Measurements from ENCODE around the gene PXMP2. TPM values are rescaled to one million over a fixed set of nuclear protein-coding genes. Genes with fewer than 3 reads are reported as not detected.
"Not testable (repeated sequence)": the region's sequence is repeated elsewhere in the genome, so short reads cannot be mapped to it uniquely, and the experiment has no call there.

PXMP2 gene
- total RNA-seq, 1 donor from 2014 or later: 9.0 TPM

GRCh38 chr12:132690112-132690511 lies 2.7 kb downstream of the PXMP2 start:
- Histone ChIP-seq H3K9me3 (ENCODE audit: insufficient read depth, low read depth, low read length) (no peaks in the 10 kb centered on the region), H4K20me1 (ENCODE audit: insufficient read depth, low read length) (peaks cover 14% of the 10 kb centered on the region), H3K36me3 (ENCODE audit: insufficient read depth, low read length) (no peaks in the 10 kb centered on the region), H3K79me2 (ENCODE audit: insufficient read depth, low read length) (peaks cover 19% of the 10 kb centered on the region), H3K4me3 (ENCODE audit: insufficient read depth, low read depth, low read length) (no peak overlapping the region), H2AFZ (ENCODE audit: low read depth, low read length) (no peak overlapping the region), H3K27ac (ENCODE audit: low read depth, low read length) (no peak overlapping the region), H3K27me3 (ENCODE audit: insufficient read depth, low read length) (no peaks in the 10 kb centered on the region), H3K9ac (ENCODE audit: low read length) (no peak overlapping the region), H3K4me1 (ENCODE audit: insufficient read depth, low read length) (peaks cover 2% of the 10 kb centered on the region), H3K4me2 (ENCODE audit: low read length) (no peak overlapping the region)
- Mint-ChIP-seq H3K9me3 (ENCODE audit: unreplicated experiment) (no peaks in the 10 kb centered on the region), H3K4me3 (ENCODE audit: unreplicated experiment) (no peak overlapping the region), H3K27me3 (ENCODE audit: low read depth, unreplicated experiment) (no peaks in the 10 kb centered on the region), H3K4me1 (ENCODE audit: low read depth, unreplicated experiment) (peaks cover 3% of the 10 kb centered on the region), H3K27ac (ENCODE audit: unreplicated experiment) (peak overlapping the region; percentile 1), H3K36me3 (ENCODE audit: low read depth, unreplicated experiment) (no peaks in the 10 kb centered on the region)
- TF ChIP-seq EZH2 (IDR thresholded peaks at IDR 0.05; ENCODE audit: insufficient read depth, low read length) (no peak), CTCF (IDR thresholded peaks at IDR 0.05; ENCODE audit: insufficient read depth, low read depth, low read length) (no peak)
- no peak for DNase-seq (ENCODE audit: low read depth)
- no peak for FAIRE-seq

- not testable (repeated sequence) for H3K4me2 ChIP-seq (ENCODE audit: low read length)
These were observed 4.6 kb downstream of the PXMP2 start for GRCh38 chr12:132692030-132692429.

GRCh38 chr12:132694888-132695287 lies 7.5 kb downstream of the PXMP2 start:
- not testable (repeated sequence) for H3K9ac ChIP-seq (ENCODE audit: low read length); H3K4me1 Mint-ChIP-seq (ENCODE audit: low read depth, unreplicated experiment); H3K9me3 ChIP-seq (ENCODE audit: insufficient read depth, low read depth, low read length); H3K27me3 ChIP-seq (ENCODE audit: insufficient read depth, low read length); H3K36me3 Mint-ChIP-seq (ENCODE audit: low read depth, unreplicated experiment); H3K4me3 ChIP-seq (ENCODE audit: insufficient read depth, low read depth, low read length); H3K27me3 Mint-ChIP-seq (ENCODE audit: low read depth, unreplicated experiment); H3K9me3 Mint-ChIP-seq (ENCODE audit: unreplicated experiment); H3K4me2 ChIP-seq (ENCODE audit: low read length); H3K27ac ChIP-seq (ENCODE audit: low read depth, low read length); FAIRE-seq; H4K20me1 ChIP-seq (ENCODE audit: insufficient read depth, low read length); H2AFZ ChIP-seq (ENCODE audit: low read depth, low read length); H3K36me3 ChIP-seq (ENCODE audit: insufficient read depth, low read length); H3K4me1 ChIP-seq (ENCODE audit: insufficient read depth, low read length); H3K4me3 Mint-ChIP-seq (ENCODE audit: unreplicated experiment); H3K79me2 ChIP-seq (ENCODE audit: insufficient read depth, low read length); DNase-seq (ENCODE audit: low read depth); H3K27ac Mint-ChIP-seq (ENCODE audit: unreplicated experiment)

More at GRCh38 chr12:132692030-132692429, 4.6 kb downstream of the PXMP2 start:
- H3K9me3 Mint-ChIP-seq (ENCODE audit: unreplicated experiment); H3K4me1 Mint-ChIP-seq (ENCODE audit: low read depth, unreplicated experiment); H3K9me3 ChIP-seq (ENCODE audit: insufficient read depth, low read depth, low read length); H3K27me3 Mint-ChIP-seq (ENCODE audit: low read depth, unreplicated experiment); H3K27ac ChIP-seq (ENCODE audit: low read depth, low read length); H3K36me3 Mint-ChIP-seq (ENCODE audit: low read depth, unreplicated experiment); H3K79me2 ChIP-seq (ENCODE audit: insufficient read depth, low read length); H3K9ac ChIP-seq (ENCODE audit: low read length); H3K36me3 ChIP-seq (ENCODE audit: insufficient read depth, low read length); H3K4me3 ChIP-seq (ENCODE audit: insufficient read depth, low read depth, low read length); H3K27me3 ChIP-seq (ENCODE audit: insufficient read depth, low read length); H2AFZ ChIP-seq (ENCODE audit: low read depth, low read length); H3K27ac Mint-ChIP-seq (ENCODE audit: unreplicated experiment); H3K4me1 ChIP-seq (ENCODE audit: insufficient read depth, low read length); DNase-seq (ENCODE audit: low read depth); FAIRE-seq: not testable (repeated sequence)
- H4K20me1 ChIP-seq (ENCODE audit: insufficient read depth, low read length): peaks cover 11% of the 10 kb centered on the region
- H3K4me3 Mint-ChIP-seq (ENCODE audit: unreplicated experiment): peak overlapping the region; percentile 14

- no peak for FAIRE-seq
- Histone ChIP-seq H3K9me3 (ENCODE audit: insufficient read depth, low read depth, low read length) (no peaks in the 10 kb centered on the region), H3K9ac (ENCODE audit: low read length) (no peak overlapping the region), H3K27ac (ENCODE audit: low read depth, low read length) (no peak overlapping the region), H4K20me1 (ENCODE audit: insufficient read depth, low read length) (peaks cover 3% of the 10 kb centered on the region), H3K4me2 (ENCODE audit: low read length) (no peak overlapping the region), H3K4me3 (ENCODE audit: insufficient read depth, low read depth, low read length) (no peak overlapping the region), H3K36me3 (ENCODE audit: insufficient read depth, low read length) (peaks cover 2% of the 10 kb centered on the region), H3K27me3 (ENCODE audit: insufficient read depth, low read length) (no peaks in the 10 kb centered on the region), H2AFZ (ENCODE audit: low read depth, low read length) (no peak overlapping the region), H3K79me2 (ENCODE audit: insufficient read depth, low read length) (no peaks in the 10 kb centered on the region), H3K4me1 (ENCODE audit: insufficient read depth, low read length) (no peaks in the 10 kb centered on the region)
- Mint-ChIP-seq H3K9me3 (ENCODE audit: unreplicated experiment) (no peaks in the 10 kb centered on the region), H3K27ac (ENCODE audit: unreplicated experiment) (peak overlapping the region; percentile 37), H3K27me3 (ENCODE audit: low read depth, unreplicated experiment) (no peaks in the 10 kb centered on the region), H3K4me1 (ENCODE audit: low read depth, unreplicated experiment) (peaks cover 9% of the 10 kb centered on the region), H3K4me3 (ENCODE audit: unreplicated experiment) (no peak overlapping the region), H3K36me3 (ENCODE audit: low read depth, unreplicated experiment) (no peaks in the 10 kb centered on the region)
- DNase-seq (ENCODE audit: low read depth): no peak
- no peak for TF ChIP-seq CTCF (IDR thresholded peaks at IDR 0.05; ENCODE audit: insufficient read depth, low read depth, low read length)
- no peak for TF ChIP-seq EZH2 (IDR thresholded peaks at IDR 0.05; ENCODE audit: insufficient read depth, low read length)
These were observed 8.0 kb downstream of the PXMP2 start for GRCh38 chr12:132695431-132695830.

All from astrocyte (in vitro differentiated cells and primary cell).